Liver (tissue), 9 donors: ENCODE measurements around the gene NLK. TPM values are rescaled to one million over a fixed set of nuclear protein-coding genes. Genes with fewer than 3 reads are reported as not detected.

Experiments
- DNase-seq: peaks from one replicate; pipeline ENCODE4 v3.0.0-alpha.2; 2017; ENCODE audit warnings: low spot score
- H3K27ac ChIP-seq, 2 donors: one replicate each; pipeline ENCODE4 v1.7.0; 2013; ENCODE audit warnings: inconsistent platforms in 2 of 2, low read length in 2 of 2, control low read depth in 1 of 2, low read depth in 1 of 2, mild to moderate bottlenecking in 1 of 2
- H3K27me3 ChIP-seq, 4 donors: one replicate each; pipeline versions ENCODE4 v1.6.1 to v1.7.0; 2013; ENCODE audit warnings: low read length in 3 of 4, inconsistent platforms in 1 of 4, mild to moderate bottlenecking in 1 of 4, moderate library complexity in 1 of 4; ENCODE audit not compliant: control insufficient read depth in 4 of 4, insufficient read depth in 4 of 4
- H3K36me3 ChIP-seq, 4 donors: one replicate each; pipeline versions ENCODE4 v1.6.1 to v1.7.0; 2013; ENCODE audit warnings: low read length in 3 of 4, mild to moderate bottlenecking in 3 of 4, low read depth in 1 of 4, moderate library complexity in 1 of 4; ENCODE audit not compliant: control insufficient read depth in 4 of 4, insufficient read depth in 3 of 4
- H3K4me1 ChIP-seq, 4 donors: one replicate each; pipeline versions ENCODE4 v1.6.1 to v1.7.0; 2013; ENCODE audit warnings: low read length in 3 of 4, mild to moderate bottlenecking in 3 of 4, moderate library complexity in 1 of 4; ENCODE audit not compliant: control insufficient read depth in 4 of 4, insufficient read depth in 4 of 4
- H3K4me3 ChIP-seq, 3 donors: one replicate each; pipeline versions ENCODE4 v1.6.1 to v1.7.0; 2013; ENCODE audit warnings: low read length in 3 of 3, control low read depth in 1 of 3, low read depth in 1 of 3, mild to moderate bottlenecking in 1 of 3
- H3K9ac ChIP-seq, 2 donors: one replicate each; pipeline ENCODE4 v1.7.0; 2013; ENCODE audit warnings: low read length in 2 of 2, mild to moderate bottlenecking in 2 of 2, moderate library complexity in 2 of 2, control low read depth in 1 of 2, low read depth in 1 of 2
- H3K9me3 ChIP-seq, 4 donors: one replicate each; pipeline versions ENCODE4 v1.6.1 to v1.7.0; 2013; ENCODE audit warnings: low read length in 3 of 4; ENCODE audit not compliant: control insufficient read depth in 4 of 4
- CTCF ChIP-seq: fragments of 150-350 bp; IDR thresholded peaks from 2 replicates; pipeline ENCODE4 v1.5.1; 2017; ENCODE audit warnings: improper control_type of control experiment, low read depth, low read length; ENCODE audit not compliant: missing input control
- EGR1 ChIP-seq, 2 donors: IDR thresholded peaks; 2 replicates each; pipeline ENCODE4 v1.6.1; 2016 to 2018; ENCODE audit warnings: antibody characterized with exemption in 2 of 2, low read depth in 2 of 2
- FOXA1 ChIP-seq: IDR thresholded peaks from 2 replicates; pipeline ENCODE4 v1.6.1; 2016; ENCODE audit warnings: antibody characterized with exemption
- FOXA2 ChIP-seq: IDR thresholded peaks from 2 replicates; pipeline ENCODE4 v1.6.1; 2016; ENCODE audit warnings: antibody characterized with exemption
- GABPA ChIP-seq, 2 donors: IDR thresholded peaks in 1 of 2; conservative IDR thresholded peaks in 1 of 2; 2 replicates each; pipeline ENCODE4 v1.6.1; 2016; ENCODE audit warnings: antibody characterized with exemption in 2 of 2, mild to moderate bottlenecking in 1 of 2, moderate library complexity in 1 of 2
- HNF4A ChIP-seq, 2 donors: conservative IDR thresholded peaks; 2 replicates each; pipeline ENCODE4 v1.6.1; 2016; ENCODE audit warnings: antibody characterized with exemption in 2 of 2, mild to moderate bottlenecking in 2 of 2
- HNF4G ChIP-seq: IDR thresholded peaks from 2 replicates; pipeline ENCODE4 v1.6.1; 2016; ENCODE audit warnings: antibody characterized with exemption
- JUND ChIP-seq, 2 donors: IDR thresholded peaks; 2 replicates each; pipeline ENCODE4 v1.6.1; 2016; ENCODE audit warnings: antibody characterized with exemption in 2 of 2
- NR2F2 ChIP-seq: IDR thresholded peaks from 2 replicates; pipeline ENCODE4 v1.6.1; 2016; ENCODE audit warnings: antibody characterized with exemption
- RAD21 ChIP-seq, 2 donors: IDR thresholded peaks; 2 replicates each; pipeline ENCODE4 v1.6.1; 2016; ENCODE audit warnings: antibody characterized with exemption in 2 of 2, mild to moderate bottlenecking in 2 of 2
- RXRA ChIP-seq, 2 donors: IDR thresholded peaks; 2 replicates each; pipeline ENCODE4 v1.6.1; 2017 to 2018; ENCODE audit warnings: antibody characterized with exemption in 2 of 2, mild to moderate bottlenecking in 1 of 2
- SP1 ChIP-seq: IDR thresholded peaks from 2 replicates; pipeline ENCODE4 v1.6.1; 2018; ENCODE audit warnings: antibody characterized with exemption, mild to moderate bottlenecking
- TAF1 ChIP-seq: conservative IDR thresholded peaks from 2 replicates; pipeline ENCODE4 v1.6.1; 2016; ENCODE audit warnings: antibody characterized with exemption, mild to moderate bottlenecking
- YY1 ChIP-seq: IDR thresholded peaks from 2 replicates; pipeline ENCODE4 v1.6.1; 2016; ENCODE audit warnings: antibody characterized with exemption, mild to moderate bottlenecking
- WGBS: extraction: QIAGEN DNeasy Blood & Tissue Kit; methylation state at CpG from one replicate; pipeline ENCODE4 v1.1.7; 2013; 5-methylcytosine and 5-hydroxymethylcytosine counted together
- polyA plus RNA-seq, 2 donors: library from polyadenylated mRNA; stranded (reverse) in 1 of 2; unstranded in 1 of 2; fragments of 200-250 nt in 1 of 2; fragments of >200 nt in 1 of 2; fragmentation: Nextera tagmentation in 1 of 2; extraction: Ambion mirVana in 1 of 2; gene quantifications; one replicate each; pipeline versions ENCODE4 v1.2.1 to v1.2.3, GENCODE V29; 2013 to 2015
- total RNA-seq, 2 donors: library from RNA; depleted of rRNA; stranded (reverse); fragments of >200 nt; gene quantifications; one replicate each; pipeline ENCODE4 v1.2.3, GENCODE V29; 2014
- TF ChIP-seq, protein P1 (sequence below): IDR thresholded peaks from 2 replicates; pipeline ENCODE4 v1.6.1; 2016; ENCODE audit warnings: antibody characterized with exemption, mild to moderate bottlenecking
- TF ChIP-seq, protein P2 (sequence below): IDR thresholded peaks from 2 replicates; pipeline ENCODE4 v1.6.1; 2016; ENCODE audit warnings: antibody characterized with exemption
- TF ChIP-seq, protein P3 (sequence below): IDR thresholded peaks from 2 replicates; pipeline ENCODE4 v1.6.1; 2016; ENCODE audit warnings: antibody characterized with exemption
- TF ChIP-seq, protein P4 (sequence below): IDR thresholded peaks from 2 replicates; pipeline ENCODE4 v1.6.1; 2016; ENCODE audit warnings: antibody characterized with exemption
- donor health status: healthy.
- donor health status: healthy.
- donor health status: healthy.
- donor health status: healthy.
- donor health status: healthy.

Gene NLK
- total and polyA plus RNA-seq, 4 donors = 4.4 to 17.4 (median 9.2) TPM

GRCh38 chr17:28041068-28041843 is 1.2 kb upstream of the NLK start:
- Histone ChIP-seq H3K27me3 (no peaks in the 10 kb centered on the region), H3K9ac (no peak overlapping the region), H3K27ac (peak overlapping the region in 1 of 2 donors; percentile 23), H3K36me3 (peaks cover 0 to under 1% (median 0%) of the 10 kb centered on the region in 4 donors), H3K4me1 (peaks cover 8 to 32% (median 27%) of the 10 kb centered on the region in 4 donors), H3K9me3 (no peaks in the 10 kb centered on the region), H3K4me3 (peak overlapping the region; percentile 81 to 97 (median 87))
- WGBS = under 1% methylated on average over 43 of the region's 43 CpGs
- no peak for TF ChIP-seq HNF4G
- TF ChIP-seq GABPA (IDR thresholded peaks at IDR 0.05 in 1 of 2, conservative IDR thresholded peaks at IDR 0.05 in 1 of 2) = peak; percentile 81 to 91
- TF ChIP-seq TAF1 = no peak
- TF ChIP-seq NR2F2 = peak; percentile 33
- TF ChIP-seq, protein P1, sequence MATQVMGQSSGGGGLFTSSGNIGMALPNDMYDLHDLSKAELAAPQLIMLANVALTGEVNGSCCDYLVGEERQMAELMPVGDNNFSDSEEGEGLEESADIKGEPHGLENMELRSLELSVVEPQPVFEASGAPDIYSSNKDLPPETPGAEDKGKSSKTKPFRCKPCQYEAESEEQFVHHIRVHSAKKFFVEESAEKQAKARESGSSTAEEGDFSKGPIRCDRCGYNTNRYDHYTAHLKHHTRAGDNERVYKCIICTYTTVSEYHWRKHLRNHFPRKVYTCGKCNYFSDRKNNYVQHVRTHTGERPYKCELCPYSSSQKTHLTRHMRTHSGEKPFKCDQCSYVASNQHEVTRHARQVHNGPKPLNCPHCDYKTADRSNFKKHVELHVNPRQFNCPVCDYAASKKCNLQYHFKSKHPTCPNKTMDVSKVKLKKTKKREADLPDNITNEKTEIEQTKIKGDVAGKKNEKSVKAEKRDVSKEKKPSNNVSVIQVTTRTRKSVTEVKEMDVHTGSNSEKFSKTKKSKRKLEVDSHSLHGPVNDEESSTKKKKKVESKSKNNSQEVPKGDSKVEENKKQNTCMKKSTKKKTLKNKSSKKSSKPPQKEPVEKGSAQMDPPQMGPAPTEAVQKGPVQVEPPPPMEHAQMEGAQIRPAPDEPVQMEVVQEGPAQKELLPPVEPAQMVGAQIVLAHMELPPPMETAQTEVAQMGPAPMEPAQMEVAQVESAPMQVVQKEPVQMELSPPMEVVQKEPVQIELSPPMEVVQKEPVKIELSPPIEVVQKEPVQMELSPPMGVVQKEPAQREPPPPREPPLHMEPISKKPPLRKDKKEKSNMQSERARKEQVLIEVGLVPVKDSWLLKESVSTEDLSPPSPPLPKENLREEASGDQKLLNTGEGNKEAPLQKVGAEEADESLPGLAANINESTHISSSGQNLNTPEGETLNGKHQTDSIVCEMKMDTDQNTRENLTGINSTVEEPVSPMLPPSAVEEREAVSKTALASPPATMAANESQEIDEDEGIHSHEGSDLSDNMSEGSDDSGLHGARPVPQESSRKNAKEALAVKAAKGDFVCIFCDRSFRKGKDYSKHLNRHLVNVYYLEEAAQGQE = peak; percentile 19
- peak; percentile 66 to 67 for TF ChIP-seq EGR1 (IDR thresholded peaks at IDR 0.05; ENCODE audit: low read depth in 2 of 2)
- TF ChIP-seq, protein P2, sequence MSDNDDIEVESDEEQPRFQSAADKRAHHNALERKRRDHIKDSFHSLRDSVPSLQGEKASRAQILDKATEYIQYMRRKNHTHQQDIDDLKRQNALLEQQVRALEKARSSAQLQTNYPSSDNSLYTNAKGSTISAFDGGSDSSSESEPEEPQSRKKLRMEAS = no peak
- peak in 1 of 2 donors; percentile 29 for TF ChIP-seq JUND (IDR thresholded peaks at IDR 0.05)
- TF ChIP-seq, protein P3, sequence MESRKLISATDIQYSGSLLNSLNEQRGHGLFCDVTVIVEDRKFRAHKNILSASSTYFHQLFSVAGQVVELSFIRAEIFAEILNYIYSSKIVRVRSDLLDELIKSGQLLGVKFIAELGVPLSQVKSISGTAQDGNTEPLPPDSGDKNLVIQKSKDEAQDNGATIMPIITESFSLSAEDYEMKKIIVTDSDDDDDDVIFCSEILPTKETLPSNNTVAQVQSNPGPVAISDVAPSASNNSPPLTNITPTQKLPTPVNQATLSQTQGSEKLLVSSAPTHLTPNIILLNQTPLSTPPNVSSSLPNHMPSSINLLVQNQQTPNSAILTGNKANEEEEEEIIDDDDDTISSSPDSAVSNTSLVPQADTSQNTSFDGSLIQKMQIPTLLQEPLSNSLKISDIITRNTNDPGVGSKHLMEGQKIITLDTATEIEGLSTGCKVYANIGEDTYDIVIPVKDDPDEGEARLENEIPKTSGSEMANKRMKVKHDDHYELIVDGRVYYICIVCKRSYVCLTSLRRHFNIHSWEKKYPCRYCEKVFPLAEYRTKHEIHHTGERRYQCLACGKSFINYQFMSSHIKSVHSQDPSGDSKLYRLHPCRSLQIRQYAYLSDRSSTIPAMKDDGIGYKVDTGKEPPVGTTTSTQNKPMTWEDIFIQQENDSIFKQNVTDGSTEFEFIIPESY = peak; percentile 87
- TF ChIP-seq HNF4A (conservative IDR thresholded peaks at IDR 0.05) = peak; percentile 3 to 45
- TF ChIP-seq FOXA1 = no peak
- peak; percentile 46 for TF ChIP-seq YY1
- TF ChIP-seq RXRA (IDR thresholded peaks at IDR 0.05) = no peak
- peak; percentile 100 for TF ChIP-seq SP1
- TF ChIP-seq, protein P4, sequence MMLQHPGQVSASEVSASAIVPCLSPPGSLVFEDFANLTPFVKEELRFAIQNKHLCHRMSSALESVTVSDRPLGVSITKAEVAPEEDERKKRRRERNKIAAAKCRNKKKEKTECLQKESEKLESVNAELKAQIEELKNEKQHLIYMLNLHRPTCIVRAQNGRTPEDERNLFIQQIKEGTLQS = peak; percentile 18
- TF ChIP-seq RAD21 (IDR thresholded peaks at IDR 0.05) = peak in 1 of 2 donors; percentile 47
- no peak for TF ChIP-seq CTCF
- no peak for TF ChIP-seq FOXA2
- DNase-seq = peak; percentile 99
